HepG2 (cell line): Measurements from ENCODE around the gene ARHGEF4. TPM values are rescaled to one million over a fixed set of nuclear protein-coding genes. Genes with fewer than 3 reads are reported as not detected.
A peak's percentile ranks its signal among the peaks of the same experiment; 100 is the strongest.

Source experiments
- ATAC-seq: fragments of 200-7000 bp; cut with Tn5 transposase; 3 replicates; pipeline ENCODE4 v1.9.1; 2020; ENCODE audit warnings: mild to moderate bottlenecking, moderate library complexity
- BruUV-seq: library from RNA; stranded (reverse); fragments of 400-500 nt; replicated peaks from 2 replicates; lab custom pipeline; 2021; lab: Mats Ljungman, UMichigan
- CTCF ChIA-PET: fragments of 300-600 bp; formaldehyde crosslinking; extraction: SDS; loops from one replicate; lab custom pipeline; 2021; ENCODE audit warnings: low total read pairs, inconsistent platforms, low intra/inter-chr PET ratio; lab: Yijun Ruan, JAX
- POLR2A ChIA-PET: fragments of 350-600 bp; sonication (Branson Sonifier 250); formaldehyde crosslinking; loops from one replicate; lab custom pipeline; 2020; ENCODE audit warnings: antibody characterized with exemption, inconsistent platforms; lab: Yijun Ruan, JAX
- DNase-seq: peaks from one replicate; pipeline ENCODE4 v3.0.0-alpha.2; 2015; ENCODE audit warnings: low spot score
- FAIRE-seq: peaks from 3 replicates; lab custom pipeline; 2011; peaks lifted over from hg19 to GRCh38; lab: Jason Lieb, UNC
- H2AFZ ChIP-seq: one replicate; pipeline ENCODE4 v1.6.1; 2011; ENCODE audit warnings: low read length, inconsistent platforms
- H3K27ac ChIP-seq: fragments of 300-600 bp; 3 replicates; pipeline ENCODE4 v1.8.0; 2011; ENCODE audit warnings: mixed run types, mild to moderate bottlenecking, mixed read lengths, low read length, inconsistent platforms; ENCODE audit not compliant: insufficient read depth; ENCODE audit errors: extremely low read length
- H3K27me3 ChIP-seq, 2 experiments: fragments of 200-600 bp in 1 of 2; 2 replicates in 1 of 2; 3 replicates in 1 of 2; pipeline versions ENCODE4 v1.6.0 to v1.8.0; 2011; ENCODE audit warnings: low read length in 2 of 2, mild to moderate bottlenecking in 2 of 2, moderate library complexity in 2 of 2, inconsistent platforms in 1 of 2; ENCODE audit not compliant: insufficient read depth in 2 of 2, control insufficient read depth in 1 of 2
- H3K36me3 ChIP-seq, 2 experiments: fragments of 200-600 bp in 1 of 2; replicated peaks in 1 of 2; 2 replicates in 1 of 2; 3 replicates in 1 of 2; pipeline versions ENCODE4 v1.5.1 to v1.8.0; 2011; ENCODE audit warnings: low read length in 2 of 2, inconsistent platforms in 1 of 2; ENCODE audit not compliant: insufficient read depth in 2 of 2, control insufficient read depth in 1 of 2
- H3K4me1 ChIP-seq: 2 replicates; pipeline ENCODE4 v1.5.1; 2012; ENCODE audit warnings: low read length, inconsistent platforms; ENCODE audit not compliant: insufficient read depth
- H3K4me2 ChIP-seq: 2 replicates; pipeline ENCODE4 v1.6.0; 2011; ENCODE audit warnings: low read depth, low read length, inconsistent platforms
- H3K4me3 ChIP-seq, 3 experiments: fragments of 200-600 bp in 1 of 3; sonication (generic), shearing (Covaris generic) in 1 of 3; replicated peaks in 1 of 3; 2 replicates each; pipeline ENCODE4 v1.5.1; 2011 to 2016; ENCODE audit warnings: low read length in 3 of 3, inconsistent platforms in 2 of 3, low read depth in 2 of 3, mild to moderate bottlenecking in 2 of 3, control low read depth in 1 of 3, mixed read lengths in 1 of 3; ENCODE audit not compliant: insufficient read depth in 1 of 3
- H3K79me2 ChIP-seq: one replicate; pipeline ENCODE4 v1.6.1; 2011; ENCODE audit warnings: low read length, inconsistent platforms; ENCODE audit not compliant: insufficient read depth
- H3K9ac ChIP-seq: 2 replicates; pipeline ENCODE4 v1.6.0; 2011; ENCODE audit warnings: mild to moderate bottlenecking, low read depth, low read length, inconsistent platforms; ENCODE audit not compliant: insufficient read depth
- H3K9me3 ChIP-seq: 2 replicates; pipeline ENCODE4 v1.5.1; 2012; ENCODE audit warnings: mild to moderate bottlenecking, low read length
- H4K20me1 ChIP-seq: 2 replicates; pipeline ENCODE4 v1.6.0; 2011; ENCODE audit warnings: inconsistent platforms, mild to moderate bottlenecking, low read length, moderate library complexity; ENCODE audit not compliant: insufficient read depth
- ELF3 ChIP-seq: IDR thresholded peaks from 2 replicates; pipeline ENCODE4 v1.6.1; 2016; ENCODE audit warnings: missing genetic modification reagents, missing compliant biosample characterization
- GTF2F1 ChIP-seq: fragments of 150-350 bp; IDR thresholded peaks from 2 replicates; pipeline ENCODE4 v1.6.1; 2014; ENCODE audit warnings: low read length
- HNRNPLL ChIP-seq: fragments of 200-400 bp; formaldehyde crosslinking; IDR thresholded peaks from 2 replicates; pipeline ENCODE4 v1.6.1; 2017; ENCODE audit warnings: mild to moderate bottlenecking, low read depth, low read length; ENCODE audit not compliant: poor library complexity, severe bottlenecking
- KLF11 ChIP-seq: IDR thresholded peaks from 2 replicates; pipeline ENCODE4 v1.6.1; 2016; ENCODE audit warnings: missing compliant biosample characterization
- MTF2 ChIP-seq: sonication (generic); formaldehyde crosslinking; IDR thresholded peaks from 2 replicates; pipeline ENCODE4 v1.5.0; 2020; ENCODE audit warnings: missing genetic modification reagents, borderline replicate concordance
- RFXAP ChIP-seq: sonication (generic); formaldehyde crosslinking; IDR thresholded peaks from 2 replicates; pipeline ENCODE4 v1.4.0; 2020; ENCODE audit warnings: missing genetic modification reagents, borderline replicate concordance
- SP1 ChIP-seq, 2 experiments: fragments of 450-650 bp in 1 of 2; sonication (generic) in 1 of 2; formaldehyde crosslinking in 1 of 2; IDR thresholded peaks; 2 replicates each; pipeline versions ENCODE4 v1.4.0 to v1.6.1; 2016 to 2020; ENCODE audit warnings: missing genetic modification reagents in 1 of 2
- TAF15 ChIP-seq: fragments of 200-400 bp; formaldehyde crosslinking; IDR thresholded peaks from one replicate; pipeline ENCODE4 v1.6.1; 2018; ENCODE audit warnings: mild to moderate bottlenecking, low read depth, low read length; ENCODE audit not compliant: poor library complexity, severe bottlenecking
- ZNF121 ChIP-seq: sonication (generic); formaldehyde crosslinking; IDR thresholded peaks from 2 replicates; pipeline ENCODE4 v1.5.0; 2020; ENCODE audit warnings: mild to moderate bottlenecking, missing genetic modification reagents
- WGBS: methylation state at CpG from one replicate; pipeline ENCODE4 v1.1.6; 2017; ENCODE audit warnings: low lambda C conversion rate; 5-methylcytosine and 5-hydroxymethylcytosine counted together
- in situ Hi-C: cut with HindIII; loops from 2 replicates; pipeline ENCODE4 v1.10.0; 2017; ENCODE audit warnings: low pct_unique_long_range_greater_than_20kb; ENCODE audit not compliant: extremely low pct_ligation_motif_present
- intact Hi-C: fragments of 100-400 bp; cut with micrococcal nuclease; formaldehyde crosslinking; loops from one replicate; pipeline ENCODE4 v1.10.0; 2022; ENCODE audit not compliant: unreplicated experiment
- polyA plus RNA-seq, 8 experiments: library from polyadenylated mRNA; depleted of rRNA in 3 of 8; stranded (reverse) in 7 of 8; unstranded in 1 of 8; fragments of >200 nt; fragmentation: Illumina TruSeq in 4 of 8; extraction: Trizol in 4 of 8; gene quantifications; 2 replicates each; pipeline versions ENCODE4 v1.2.1 to v1.2.3, GENCODE V29; 2011 to 2016; ENCODE audit warnings: low read depth in 4 of 8, missing spikeins in 1 of 8, mixed read lengths in 1 of 8; ENCODE audit not compliant: insufficient read depth in 1 of 8
- total RNA-seq, 5 experiments: library from RNA; depleted of rRNA; stranded (reverse); fragments of >200 nt; fragmentation: Illumina TruSeq; extraction: Trizol; gene quantifications; 2 replicates each; pipeline ENCODE4 v1.2.3, GENCODE V29; 2016; ENCODE audit warnings: low read depth in 1 of 5

ARHGEF4 gene
- total and polyA plus RNA-seq, 2 of the 13 experiments (the other 11 are each of a cell fraction or from before 2014, with no cell fraction given), result 0.11 to 0.13 TPM

GRCh38 chr2:130964931-130965330 lies 128.2 kb downstream of the ARHGEF4 start:
- Histone ChIP-seq H4K20me1 (no peaks in the 10 kb centered on the region), H3K4me3 (no peak overlapping the region), H3K27ac (no peak overlapping the region), H3K4me2 (no peak overlapping the region), H3K79me2 (no peaks in the 10 kb centered on the region), H3K27me3 (peaks cover 21 to 56% of the 10 kb centered on the region in 2 experiments), H3K9ac (no peak overlapping the region), H2AFZ (no peak overlapping the region), H3K4me1 (no peaks in the 10 kb centered on the region), H3K9me3 (no peaks in the 10 kb centered on the region), H3K36me3 (no peaks in the 10 kb centered on the region)
- no peak for DNase-seq
- ChIA-PET POLR2A (no interaction called here), CTCF (no interaction called here)
- WGBS, result 5% methylated on average over 3 of the region's 3 CpGs
- in situ Hi-C loops, result no loop called here
- no peak for FAIRE-seq
- no peak for ATAC-seq
- intact Hi-C loops, result no loop called here
- BruUV-seq, result no TSS peak
- no peak for TF ChIP-seq TAF15
- 0 out of 2 replicates have a peak, but pooled peaks have one; percentile 9 for TF ChIP-seq MTF2

- Histone ChIP-seq H3K9me3 (no peaks in the 10 kb centered on the region), H3K4me1 (no peaks in the 10 kb centered on the region), H3K9ac (no peak overlapping the region), H3K27ac (no peak overlapping the region), H3K4me3 (no peak overlapping the region), H3K4me2 (0 out of 2 replicates have a peak overlapping the region, but pooled peaks have one; percentile 0), H3K27me3 (peaks cover 18 to 51% of the 10 kb centered on the region in 2 experiments), H2AFZ (no peak overlapping the region), H3K79me2 (no peaks in the 10 kb centered on the region), H3K36me3 (no peaks in the 10 kb centered on the region), H4K20me1 (no peaks in the 10 kb centered on the region)
- intact Hi-C loops (no loop called here), in situ Hi-C loops (no loop called here)
- no peak for DNase-seq
- ChIA-PET CTCF (no interaction called here), POLR2A (no interaction called here)
- BruUV-seq, result no TSS peak
- TF ChIP-seq KLF11 (CRISPR knock-in tag) (no peak), SP1 (IDR thresholded peaks at IDR 0.05) (no peak), SP1 (CRISPR knock-in tag; IDR thresholded peaks at IDR 0.05) (no peak), RFXAP (no peak), GTF2F1 (no peak), ELF3 (CRISPR knock-in tag) (no peak), HNRNPLL (no peak), ZNF121 (CRISPR knock-in tag) (no peak)
- ATAC-seq, result peak; percentile 34
- no peak for FAIRE-seq
- 21% methylated on average over 12 of the region's 15 CpGs for WGBS
These were observed 129.5 kb downstream of the ARHGEF4 start for GRCh38 chr2:130966149-130966774.
